ENCODE measurements around the gene CCM2.

The CCM2 gene

DNA sequence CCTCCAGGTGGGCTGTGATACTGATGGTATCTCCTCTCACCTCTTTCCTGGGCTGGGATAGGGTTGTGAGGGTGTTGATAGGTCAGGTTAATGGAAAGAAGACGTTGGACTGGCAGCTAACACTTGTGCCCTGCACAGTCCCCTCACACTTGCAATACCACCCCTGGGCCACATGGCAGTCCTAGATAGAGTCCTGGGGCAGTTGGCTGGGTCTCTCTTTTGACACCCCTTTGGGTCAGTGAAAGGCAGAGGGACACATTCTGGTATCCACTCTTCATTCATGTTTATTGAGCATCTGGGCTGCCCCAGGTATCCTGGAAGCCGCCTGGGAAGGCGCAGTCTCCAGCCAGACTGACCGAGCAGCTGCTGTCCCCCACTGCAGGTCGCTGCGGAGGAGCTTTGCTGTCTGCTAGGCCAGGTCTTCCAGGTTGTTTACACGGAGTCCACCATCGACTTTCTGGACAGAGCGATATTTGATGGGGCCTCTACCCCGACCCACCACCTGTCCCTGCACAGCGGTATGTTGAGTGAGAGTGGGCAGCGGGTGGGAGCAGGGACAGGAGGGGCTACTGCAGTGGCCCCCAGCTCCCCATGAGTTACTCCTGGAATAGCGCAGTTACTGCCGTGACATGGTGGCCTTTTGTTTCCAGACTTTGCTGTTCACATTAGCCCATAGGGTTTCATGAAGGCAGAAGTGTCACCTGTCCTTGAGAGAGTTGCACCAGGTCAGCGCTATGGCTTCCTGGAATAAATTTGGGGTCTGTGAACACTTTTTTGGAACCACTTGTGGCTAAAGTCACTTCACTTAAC, 69.6 kb downstream of the CCM2 start:
- Histone ChIP-seq H3K36me3 (ENCODE audit: control insufficient read depth, insufficient read depth, low read length) (peaks cover 55% of the 10 kb centered on the region), H3K4me3 (ENCODE audit: low read depth, low read length) (no peak overlapping the region), H3K9me3 (ENCODE audit: control insufficient read depth, insufficient read depth, low read depth, low read length) (no peaks in the 10 kb centered on the region), H3K4me1 (ENCODE audit: control insufficient read depth, insufficient read depth, low read length) (peaks cover 9% of the 10 kb centered on the region; the same call in 1 of the 2 replicates), H3K27me3 (ENCODE audit: control insufficient read depth, insufficient read depth, low read length) (no peaks in the 10 kb centered on the region), H3K27ac (ENCODE audit: low read depth, low read length) (no peak overlapping the region), H3K9ac (ENCODE audit: low read length) (no peak overlapping the region)

DNA sequence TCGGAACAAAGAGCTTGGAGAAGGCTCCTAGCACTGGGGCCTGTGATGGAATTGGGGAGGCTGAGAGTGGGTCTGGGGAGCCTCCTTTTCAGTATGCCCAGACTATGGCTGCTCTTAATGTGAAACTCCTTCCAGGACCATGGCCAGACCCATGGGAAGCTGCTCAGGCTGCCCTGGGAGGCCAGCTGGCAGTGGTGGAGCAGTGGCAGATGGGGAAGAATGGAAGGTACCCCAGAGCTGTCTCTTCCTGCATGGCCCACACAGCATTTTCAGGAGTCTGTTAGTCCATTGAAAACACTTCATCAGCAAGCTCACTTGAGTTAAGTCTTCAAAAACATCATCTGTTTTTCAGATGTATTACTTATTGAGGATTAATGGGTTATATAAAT, 70.2 kb downstream of the CCM2 start:
- H3K4me1 ChIP-seq (ENCODE audit: control insufficient read depth, insufficient read depth, low read length), result peaks cover 9% of the 10 kb centered on the region; the same call in 1 of the 2 replicates
- no peaks in the 10 kb centered on the region for H3K27me3 ChIP-seq (ENCODE audit: control insufficient read depth, insufficient read depth, low read length)
- H3K4me3 ChIP-seq (ENCODE audit: low read depth, low read length), result no peak overlapping the region
- H3K27ac ChIP-seq (ENCODE audit: low read depth, low read length), result no peak overlapping the region
- no peak overlapping the region for H3K9ac ChIP-seq (ENCODE audit: low read length)
- peaks cover 58% of the 10 kb centered on the region for H3K36me3 ChIP-seq (ENCODE audit: control insufficient read depth, insufficient read depth, low read length)
- no peaks in the 10 kb centered on the region for H3K9me3 ChIP-seq (ENCODE audit: control insufficient read depth, insufficient read depth, low read depth, low read length)

- no peaks in the 10 kb centered on the region for H3K9me3 ChIP-seq (ENCODE audit: control insufficient read depth, insufficient read depth, low read depth, low read length)
- no peak overlapping the region for H3K27ac ChIP-seq (ENCODE audit: low read depth, low read length)
- no peak overlapping the region for H3K9ac ChIP-seq (ENCODE audit: low read length)
- peaks cover 9% of the 10 kb centered on the region; the same call in 1 of the 2 replicates for H3K4me1 ChIP-seq (ENCODE audit: control insufficient read depth, insufficient read depth, low read length)
- no peak overlapping the region for H3K4me3 ChIP-seq (ENCODE audit: low read depth, low read length)
- no peaks in the 10 kb centered on the region for H3K27me3 ChIP-seq (ENCODE audit: control insufficient read depth, insufficient read depth, low read length)
- H3K36me3 ChIP-seq (ENCODE audit: control insufficient read depth, insufficient read depth, low read length), result peaks cover 65% of the 10 kb centered on the region
These were observed 71.5 kb downstream of the CCM2 start for GRCh38 chr7:45071528-45071927.

DNA sequence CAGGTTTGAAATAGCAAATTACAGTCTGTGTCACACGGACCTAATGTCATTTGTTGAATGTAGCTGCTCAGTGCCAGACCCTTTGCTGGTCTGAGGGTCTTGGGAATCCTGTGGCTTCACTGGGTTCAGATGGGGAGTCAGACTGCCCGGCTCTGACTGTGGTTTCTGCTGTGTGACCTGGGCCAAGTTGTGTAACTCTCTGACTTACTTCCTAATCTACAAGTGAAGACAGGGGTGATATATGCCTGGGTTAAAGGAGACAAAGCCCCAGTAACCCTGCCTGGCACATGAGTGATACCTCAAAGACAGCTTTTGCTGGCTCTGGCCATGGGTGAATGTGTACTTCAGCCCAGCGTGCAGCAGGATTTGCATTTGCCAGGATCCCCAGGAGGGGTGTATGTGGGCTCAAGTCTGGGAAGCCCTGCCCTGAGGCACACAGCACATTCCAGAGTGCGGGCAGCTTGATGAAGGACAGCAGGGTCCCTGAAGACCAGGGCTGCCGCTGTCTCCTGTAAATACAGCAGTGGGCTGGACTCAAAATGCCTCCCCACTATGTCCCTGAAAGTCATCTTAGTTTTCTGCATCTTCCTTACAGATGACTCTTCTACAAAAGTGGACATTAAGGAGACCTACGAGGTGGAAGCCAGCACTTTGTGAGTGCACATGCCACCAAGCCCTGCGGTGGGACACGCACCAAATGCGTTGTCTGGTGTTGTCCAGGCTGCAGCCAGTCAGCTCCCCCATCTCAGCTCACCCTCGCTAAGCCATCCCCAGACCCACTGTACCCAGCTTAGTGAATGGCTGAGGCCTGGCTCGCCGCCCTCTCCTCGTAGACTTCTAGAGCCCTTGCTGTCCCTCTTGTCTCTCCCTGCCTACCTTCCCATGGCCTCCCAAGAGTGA, 72.4 kb downstream of the CCM2 start:
- Histone ChIP-seq H3K9ac (ENCODE audit: low read length) (peak overlapping the region; percentile 16), H3K27me3 (ENCODE audit: control insufficient read depth, insufficient read depth, low read length) (no peaks in the 10 kb centered on the region), H3K9me3 (ENCODE audit: control insufficient read depth, insufficient read depth, low read depth, low read length) (no peaks in the 10 kb centered on the region), H3K4me1 (ENCODE audit: control insufficient read depth, insufficient read depth, low read length) (peaks cover 9% of the 10 kb centered on the region; the same call in 1 of the 2 replicates), H3K4me3 (ENCODE audit: low read depth, low read length) (no peak overlapping the region), H3K36me3 (ENCODE audit: control insufficient read depth, insufficient read depth, low read length) (peaks cover 70% of the 10 kb centered on the region), H3K27ac (ENCODE audit: low read depth, low read length) (no peak overlapping the region)

- H3K4me1 ChIP-seq (ENCODE audit: control insufficient read depth, insufficient read depth, low read length), result peaks cover 9% of the 10 kb centered on the region; the same call in 1 of the 2 replicates
- no peak overlapping the region for H3K4me3 ChIP-seq (ENCODE audit: low read depth, low read length)
- no peak overlapping the region for H3K27ac ChIP-seq (ENCODE audit: low read depth, low read length)
- H3K9ac ChIP-seq (ENCODE audit: low read length), result no peak overlapping the region
- H3K36me3 ChIP-seq (ENCODE audit: control insufficient read depth, insufficient read depth, low read length), result peaks cover 62% of the 10 kb centered on the region
- H3K27me3 ChIP-seq (ENCODE audit: control insufficient read depth, insufficient read depth, low read length), result no peaks in the 10 kb centered on the region
- no peaks in the 10 kb centered on the region for H3K9me3 ChIP-seq (ENCODE audit: control insufficient read depth, insufficient read depth, low read depth, low read length)
These were observed 73.2 kb downstream of the CCM2 start for GRCh38 chr7:45073031-45073785.

DNA sequence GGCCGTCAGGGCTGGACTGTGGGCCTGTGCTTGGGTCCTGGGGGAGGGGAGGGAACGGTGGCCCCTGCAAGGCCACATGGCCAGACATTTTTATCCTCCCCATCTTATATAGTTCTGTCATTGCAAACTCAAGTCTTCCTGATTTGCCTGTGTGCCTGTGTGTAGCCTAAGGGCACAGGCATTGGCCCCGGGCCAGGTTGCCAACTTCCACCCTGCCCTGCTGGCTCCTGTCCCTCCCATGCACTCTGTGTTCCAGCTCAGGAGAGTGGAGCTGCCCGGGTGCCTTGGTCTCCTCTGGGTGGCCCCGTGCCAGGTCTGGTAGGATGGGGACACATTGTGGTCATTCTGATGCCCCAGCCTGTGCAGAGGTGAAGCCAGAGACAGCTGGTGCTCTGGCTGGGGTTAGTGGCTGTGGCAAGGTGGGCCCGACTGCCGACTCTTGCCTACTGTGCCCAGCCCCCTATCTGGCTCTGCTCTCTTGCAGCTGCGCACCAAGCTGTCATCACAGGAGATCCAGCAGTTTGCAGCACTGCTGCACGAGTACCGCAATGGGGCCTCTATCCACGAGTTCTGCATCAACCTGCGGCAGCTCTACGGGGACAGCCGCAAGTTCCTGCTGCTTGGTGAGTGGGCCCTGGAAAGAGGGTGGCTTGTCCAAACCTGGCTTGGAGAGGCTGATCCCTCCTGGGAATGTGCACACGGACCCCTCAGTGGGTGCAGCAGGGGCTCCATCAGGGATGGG, 74.0 kb downstream of the CCM2 start:
- Histone ChIP-seq H3K9me3 (ENCODE audit: control insufficient read depth, insufficient read depth, low read depth, low read length) (no peaks in the 10 kb centered on the region), H3K9ac (ENCODE audit: low read length) (no peak overlapping the region), H3K27me3 (ENCODE audit: control insufficient read depth, insufficient read depth, low read length) (no peaks in the 10 kb centered on the region), H3K4me1 (ENCODE audit: control insufficient read depth, insufficient read depth, low read length) (peaks cover 9% of the 10 kb centered on the region; the same call in 1 of the 2 replicates), H3K36me3 (ENCODE audit: control insufficient read depth, insufficient read depth, low read length) (peaks cover 59% of the 10 kb centered on the region), H3K27ac (ENCODE audit: low read depth, low read length) (no peak overlapping the region), H3K4me3 (ENCODE audit: low read depth, low read length) (no peak overlapping the region)

GRCh38 chr7:45074528-45075354, 74.7 kb downstream of the CCM2 start:
- H3K4me1 ChIP-seq (ENCODE audit: control insufficient read depth, insufficient read depth, low read length), result peaks cover 9% of the 10 kb centered on the region; the same call in 1 of the 2 replicates
- H3K9me3 ChIP-seq (ENCODE audit: control insufficient read depth, insufficient read depth, low read depth, low read length), result no peaks in the 10 kb centered on the region
- H3K27ac ChIP-seq (ENCODE audit: low read depth, low read length), result no peak overlapping the region
- no peaks in the 10 kb centered on the region for H3K27me3 ChIP-seq (ENCODE audit: control insufficient read depth, insufficient read depth, low read length)
- H3K4me3 ChIP-seq (ENCODE audit: low read depth, low read length), result no peak overlapping the region
- no peak overlapping the region for H3K9ac ChIP-seq (ENCODE audit: low read length)
- H3K36me3 ChIP-seq (ENCODE audit: control insufficient read depth, insufficient read depth, low read length), result peaks cover 53% of the 10 kb centered on the region

GRCh38 chr7:45075355-45075644, 75.3 kb downstream of the CCM2 start:
- Histone ChIP-seq H3K27ac (ENCODE audit: low read depth, low read length) (no peak overlapping the region), H3K27me3 (ENCODE audit: control insufficient read depth, insufficient read depth, low read length) (no peaks in the 10 kb centered on the region), H3K9me3 (ENCODE audit: control insufficient read depth, insufficient read depth, low read depth, low read length) (no peaks in the 10 kb centered on the region), H3K4me3 (ENCODE audit: low read depth, low read length) (no peak overlapping the region), H3K9ac (ENCODE audit: low read length) (no peak overlapping the region), H3K4me1 (ENCODE audit: control insufficient read depth, insufficient read depth, low read length) (peaks cover 9% of the 10 kb centered on the region; the same call in 1 of the 2 replicates), H3K36me3 (ENCODE audit: control insufficient read depth, insufficient read depth, low read length) (peaks cover 47% of the 10 kb centered on the region)

- peaks cover 46% of the 10 kb centered on the region for H3K36me3 ChIP-seq (ENCODE audit: control insufficient read depth, insufficient read depth, low read length)
- H3K4me1 ChIP-seq (ENCODE audit: control insufficient read depth, insufficient read depth, low read length), result peaks cover 9% of the 10 kb centered on the region; the same call in 1 of the 2 replicates
- H3K4me3 ChIP-seq (ENCODE audit: low read depth, low read length), result no peak overlapping the region
- no peak overlapping the region for H3K9ac ChIP-seq (ENCODE audit: low read length)
- H3K9me3 ChIP-seq (ENCODE audit: control insufficient read depth, insufficient read depth, low read depth, low read length), result no peaks in the 10 kb centered on the region
- H3K27me3 ChIP-seq (ENCODE audit: control insufficient read depth, insufficient read depth, low read length), result no peaks in the 10 kb centered on the region
- no peak overlapping the region for H3K27ac ChIP-seq (ENCODE audit: low read depth, low read length)
These were observed 76.1 kb downstream of the CCM2 start for GRCh38 chr7:45075871-45076796.
